CD4-positive, alpha-beta memory T cell (primary cell): ENCODE measurements around the gene MRNIP. TPM values are rescaled to one million over a fixed set of nuclear protein-coding genes. Genes with fewer than 3 reads are reported as not detected.
"Not testable (repeated sequence)": the region's sequence is repeated elsewhere in the genome, so short reads cannot be mapped to it uniquely, and the experiment has no call there.

Experiments
- CTCF ChIA-PET: fragments of 350-600 bp; sonication (Branson Sonifier 250); formaldehyde crosslinking; loops from one replicate; lab custom pipeline; 2021; ENCODE audit warnings: inconsistent platforms; ENCODE audit not compliant: partially characterized antibody; lab: Charles Lee
- POLR2A ChIA-PET: fragments of 350-600 bp; sonication (Branson Sonifier 250); formaldehyde crosslinking; loops from one replicate; lab custom pipeline; 2021; ENCODE audit not compliant: partially characterized antibody; lab: Charles Lee
- DNase-seq, 5 donors: peaks; one replicate each; pipeline versions ENCODE4 v3.0.0 to v3.0.0-alpha.2; 2020 to 2022; ENCODE audit warnings: mixed read lengths in 1 of 5
- H3K27ac ChIP-seq: one replicate; pipeline ENCODE4 v1.7.0; 2013; ENCODE audit warnings: low read depth, low read length
- H3K27me3 ChIP-seq: 2 replicates; pipeline ENCODE4 v1.7.0; 2013; ENCODE audit warnings: mild to moderate bottlenecking, low read length, moderate library complexity; ENCODE audit not compliant: insufficient read depth
- H3K36me3 ChIP-seq: 2 replicates; pipeline ENCODE4 v1.7.0; 2013; ENCODE audit warnings: mild to moderate bottlenecking, low read length, moderate library complexity; ENCODE audit not compliant: insufficient read depth
- H3K4me1 ChIP-seq: 2 replicates; pipeline ENCODE4 v1.7.0; 2013; ENCODE audit warnings: mild to moderate bottlenecking, low read length, moderate library complexity; ENCODE audit not compliant: insufficient read depth
- H3K4me3 ChIP-seq, 2 donors: one replicate each; pipeline ENCODE4 v1.7.0; 2013; ENCODE audit warnings: low read length in 2 of 2, mild to moderate bottlenecking in 1 of 2
- H3K9me3 ChIP-seq, 2 donors: one replicate each; pipeline ENCODE4 v1.7.0; 2013; ENCODE audit warnings: low read length in 2 of 2, control low read depth in 1 of 2; ENCODE audit not compliant: control insufficient read depth in 1 of 2
- H3K27ac Mint-ChIP-seq, 7 donors: one replicate each; pipeline ENCODE4 v1.8.0; 2020 to 2021; ENCODE audit warnings: mixed read lengths in 7 of 7, mild to moderate bottlenecking in 6 of 7, inconsistent platforms in 3 of 7, moderate library complexity in 3 of 7
- H3K27me3 Mint-ChIP-seq, 2 donors: one replicate each; pipeline ENCODE4 v1.8.0; 2020 to 2021; ENCODE audit warnings: mixed read lengths in 2 of 2
- H3K36me3 Mint-ChIP-seq, 2 donors: one replicate each; pipeline ENCODE4 v1.8.0; 2020 to 2021; ENCODE audit warnings: mixed read lengths in 2 of 2, inconsistent platforms in 1 of 2, mild to moderate bottlenecking in 1 of 2
- H3K4me1 Mint-ChIP-seq, 4 donors: one replicate each; pipeline ENCODE4 v1.8.0; 2020 to 2021; ENCODE audit warnings: mixed read lengths in 4 of 4, mild to moderate bottlenecking in 1 of 4
- H3K4me3 Mint-ChIP-seq, 8 donors: one replicate each; pipeline ENCODE4 v1.8.0; 2020 to 2021; ENCODE audit warnings: mixed read lengths in 8 of 8, mild to moderate bottlenecking in 7 of 8, moderate library complexity in 6 of 8, inconsistent platforms in 3 of 8
- H3K9me3 Mint-ChIP-seq, 8 donors: one replicate each; pipeline ENCODE4 v1.8.0; 2020 to 2021; ENCODE audit warnings: mixed read lengths in 8 of 8, mild to moderate bottlenecking in 5 of 8, inconsistent platforms in 3 of 8, moderate library complexity in 1 of 8
- intact Hi-C: fragments of 100-400 bp; cut with micrococcal nuclease; formaldehyde crosslinking; loops from one replicate; pipeline ENCODE4 v1.15.1; 2023
- polyA plus RNA-seq, 2 donors: library from polyadenylated mRNA; unstranded; fragments of 300-500 nt; fragmentation: Illumina TruSeq; gene quantifications; one replicate each; pipeline ENCODE4 v1.2.3, GENCODE V29; 2021
- total RNA-seq, 2 experiments: library from RNA; stranded (reverse); gene quantifications; one replicate each; pipeline ENCODE4 v1.2.3, GENCODE V29; 2021

The MRNIP gene
- total and polyA plus RNA-seq, 4 experiments from 2014 or later = 11.4 to 129 (median 70.9) TPM

DNA sequence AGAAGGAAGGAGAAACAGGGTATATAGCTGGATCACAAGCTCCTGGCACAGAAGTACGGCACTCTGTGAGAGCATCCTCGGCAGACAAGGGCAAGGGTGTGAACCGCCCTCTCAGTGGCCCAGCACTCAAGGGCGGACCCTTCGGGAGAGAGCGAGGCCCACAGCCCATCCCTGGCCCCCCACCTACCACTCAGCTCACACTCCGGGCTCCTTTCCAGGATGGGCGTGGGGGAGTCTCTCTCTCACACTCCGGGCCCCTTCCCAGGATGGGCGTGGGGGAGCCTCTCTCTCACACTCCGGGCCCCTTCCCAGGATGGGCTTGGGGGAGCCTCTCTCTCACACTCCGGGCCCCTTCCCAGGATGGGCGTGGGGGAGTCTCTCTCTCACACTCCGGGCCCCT, 12.9 kb upstream of the MRNIP start:
- H3K27ac ChIP-seq, H3K27me3 Mint-ChIP-seq, H3K4me1 Mint-ChIP-seq, POLR2A ChIA-PET, H3K9me3 Mint-ChIP-seq, H3K27ac Mint-ChIP-seq, H3K9me3 ChIP-seq, H3K4me1 ChIP-seq, intact Hi-C loops, DNase-seq, H3K27me3 ChIP-seq, H3K4me3 ChIP-seq: not testable (repeated sequence)
- H3K36me3 ChIP-seq = peaks cover 21% of the 10 kb centered on the region
- CTCF ChIA-PET = interaction anchor here (1.0 to 1.2 kb wide), 2 partner anchors 11 to 37 kb away, joined by 3 read pairs; no protein-coding TSS in a partner anchor
- peak overlapping the region in 1 of 8 donors; percentile 34 for H3K4me3 Mint-ChIP-seq
- H3K36me3 Mint-ChIP-seq = peaks cover 12 to 41% of the 10 kb centered on the region in 2 donors

DNA sequence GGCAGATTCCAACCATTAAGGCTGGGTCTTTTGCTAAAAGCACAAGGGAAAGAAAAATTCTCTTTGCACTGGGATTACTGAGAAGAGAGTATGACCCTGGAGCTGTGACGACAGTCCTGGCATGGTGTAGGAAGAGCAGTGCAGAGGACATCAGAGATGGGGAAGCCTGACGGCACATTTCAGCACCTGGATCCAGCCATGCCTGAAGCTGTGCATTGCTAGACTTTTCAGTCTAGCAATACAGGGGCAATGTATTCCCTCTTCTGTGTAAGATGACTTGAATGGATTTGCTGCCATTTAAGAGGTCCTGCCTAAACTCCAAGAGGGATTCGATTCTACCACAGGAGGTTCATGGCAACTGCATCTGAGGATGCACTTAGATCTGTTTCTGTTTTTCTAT, 12.3 kb upstream of the MRNIP start:
- peaks cover 8 to 36% of the 10 kb centered on the region in 2 donors for H3K36me3 Mint-ChIP-seq

DNA sequence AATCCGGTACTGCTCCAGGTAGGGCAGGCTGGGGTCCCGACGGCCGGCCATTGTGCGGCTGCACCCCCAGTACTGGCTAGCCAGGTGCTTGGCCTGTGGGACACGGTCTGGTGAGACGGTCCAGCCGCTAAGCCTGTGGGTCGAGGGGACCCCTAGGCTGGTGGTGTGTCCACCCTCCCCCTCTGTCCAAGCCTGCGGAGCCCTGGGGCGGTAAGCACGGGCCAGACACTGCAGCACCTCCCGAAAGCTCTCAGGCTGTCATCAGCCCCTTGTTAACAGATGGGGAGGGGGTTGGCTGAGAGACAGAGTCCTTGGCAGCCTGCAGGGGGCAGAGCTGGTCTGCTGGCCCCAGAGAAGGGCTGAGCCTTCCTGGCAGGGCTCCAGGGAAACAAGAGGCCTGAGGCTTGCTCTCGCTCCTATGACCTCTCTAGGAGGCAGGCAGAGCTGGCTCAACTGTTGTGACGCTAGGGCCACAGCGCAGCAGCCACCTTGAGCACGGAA, 11.8 kb upstream of the MRNIP start:
- intact Hi-C loops = no loop called here
- Mint-ChIP-seq H3K27me3 (no peaks in the 10 kb centered on the region), H3K27ac (peak overlapping the region in 1 of 7 donors; percentile 52), H3K36me3 (peaks cover 7 to 34% of the 10 kb centered on the region in 2 donors), H3K4me1 (no peaks in the 10 kb centered on the region), H3K9me3 (no peaks in the 10 kb centered on the region), H3K4me3 (no peak overlapping the region)
- H3K36me3 ChIP-seq = peaks cover 17% of the 10 kb centered on the region
- H3K4me3 ChIP-seq = no peak overlapping the region
- H3K9me3 ChIP-seq = no peaks in the 10 kb centered on the region
- DNase-seq = no peak
- H3K27me3 ChIP-seq = no peaks in the 10 kb centered on the region
- CTCF ChIA-PET = interaction anchor here (1.2 kb wide), 1 partner anchor 12 kb away, joined by 3 read pairs; no protein-coding TSS in a partner anchor
- H3K4me1 ChIP-seq = no peaks in the 10 kb centered on the region
- H3K27ac ChIP-seq = no peak overlapping the region
- POLR2A ChIA-PET = no interaction called here

More for the DNA sequence above, 12.3 kb upstream of the MRNIP start:
- Mint-ChIP-seq H3K4me1 (no peaks in the 10 kb centered on the region), H3K27me3 (no peaks in the 10 kb centered on the region), H3K27ac (peak overlapping the region in 2 of 7 donors; percentile 27 to 52), H3K9me3 (no peaks in the 10 kb centered on the region), H3K4me3 (no peak overlapping the region)
- ChIA-PET POLR2A (no interaction called here), CTCF (interaction anchor here (1.0 to 1.2 kb wide), 2 partner anchors 11 to 37 kb away, joined by 3 read pairs; no protein-coding TSS in a partner anchor)
- no peaks in the 10 kb centered on the region for H3K27me3 ChIP-seq
- H3K4me1 ChIP-seq = no peaks in the 10 kb centered on the region
- H3K36me3 ChIP-seq = peaks cover 17% of the 10 kb centered on the region
- intact Hi-C loops = no loop called here
- no peak overlapping the region for H3K27ac ChIP-seq
- H3K4me3 ChIP-seq = no peak overlapping the region
- no peaks in the 10 kb centered on the region for H3K9me3 ChIP-seq
- DNase-seq = no peak

DNA sequence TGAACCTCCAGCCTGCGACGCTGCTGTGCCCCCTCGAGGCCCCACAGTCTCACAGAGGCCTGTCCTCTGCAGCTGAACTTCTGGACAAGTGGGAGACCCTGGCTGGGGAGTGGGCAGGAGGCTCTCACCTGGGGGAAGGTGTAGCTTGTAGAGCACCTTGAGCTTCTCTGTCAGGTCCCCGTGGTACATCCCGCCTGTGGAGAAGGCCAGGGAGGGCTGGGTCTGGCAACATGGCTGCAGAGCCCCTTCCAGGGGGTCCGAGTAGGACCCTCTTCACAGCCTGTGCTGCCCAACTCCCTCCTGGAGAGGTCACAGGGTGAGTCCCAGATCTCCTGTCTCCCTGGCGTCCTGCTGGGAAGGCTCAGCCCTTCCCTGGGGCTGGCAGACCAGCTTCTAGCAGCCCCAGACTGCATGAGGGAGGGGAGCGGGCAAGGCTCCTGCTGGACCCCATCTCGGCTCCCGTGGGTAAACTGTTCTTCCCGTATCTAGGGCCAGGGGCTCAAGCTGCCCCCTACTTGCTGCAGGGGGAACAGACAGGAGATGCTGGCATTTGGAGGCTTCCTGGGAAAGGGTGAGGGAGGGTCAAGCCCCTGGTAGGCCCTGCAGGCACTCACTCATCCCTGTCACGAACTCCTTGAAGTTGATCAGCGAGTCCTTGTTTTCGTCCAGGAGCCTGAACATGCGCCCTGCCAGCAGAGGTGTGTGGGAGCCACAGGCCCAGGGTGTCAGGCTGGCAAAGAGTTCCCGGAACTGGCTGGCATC, 11.2 kb upstream of the MRNIP start:
- no peaks in the 10 kb centered on the region for H3K4me1 ChIP-seq
- no peak for DNase-seq
- H3K9me3 ChIP-seq = no peaks in the 10 kb centered on the region
- Mint-ChIP-seq H3K9me3 (no peaks in the 10 kb centered on the region), H3K27me3 (no peaks in the 10 kb centered on the region), H3K36me3 (peaks cover 4 to 32% of the 10 kb centered on the region in 2 donors), H3K4me1 (no peaks in the 10 kb centered on the region), H3K27ac (no peak overlapping the region), H3K4me3 (no peak overlapping the region)
- intact Hi-C loops = no loop called here
- ChIA-PET CTCF (interaction anchor here (0.9 kb wide), 1 partner anchor 44 kb away, joined by 3 read pairs; no protein-coding TSS in a partner anchor), POLR2A (no interaction called here)
- H3K4me3 ChIP-seq = no peak overlapping the region
- peaks cover 20% of the 10 kb centered on the region for H3K36me3 ChIP-seq
- no peak overlapping the region for H3K27ac ChIP-seq
- no peaks in the 10 kb centered on the region for H3K27me3 ChIP-seq

DNA sequence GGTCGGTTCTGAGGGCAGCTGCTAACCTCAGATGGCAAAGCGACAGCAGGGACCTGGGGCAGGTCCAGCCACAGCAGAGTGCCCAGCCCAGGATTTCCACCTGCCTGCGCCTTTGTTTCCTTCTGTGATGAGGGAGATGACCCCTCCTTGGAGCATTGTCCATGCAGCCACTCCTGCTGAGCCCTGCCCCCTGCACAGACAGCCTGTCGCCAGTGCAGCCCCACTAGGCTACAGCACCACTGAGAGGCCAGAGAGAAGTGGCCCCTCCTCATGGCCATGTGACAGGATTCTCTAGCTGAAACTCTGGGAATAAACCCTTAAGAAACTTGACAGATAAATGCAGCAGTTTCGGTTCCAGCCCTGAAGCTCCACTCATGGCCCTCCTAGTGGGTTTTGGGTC, 10.5 kb upstream of the MRNIP start:
- intact Hi-C loops = no loop called here
- Mint-ChIP-seq H3K27ac (no peak overlapping the region), H3K9me3 (no peaks in the 10 kb centered on the region), H3K4me3 (no peak overlapping the region), H3K36me3 (peaks cover 4 to 31% of the 10 kb centered on the region in 2 donors), H3K4me1 (no peaks in the 10 kb centered on the region), H3K27me3 (no peaks in the 10 kb centered on the region)
- Histone ChIP-seq H3K27me3 (no peaks in the 10 kb centered on the region), H3K4me1 (no peaks in the 10 kb centered on the region), H3K9me3 (no peaks in the 10 kb centered on the region), H3K4me3 (no peak overlapping the region), H3K27ac (no peak overlapping the region), H3K36me3 (peaks cover 23% of the 10 kb centered on the region)
- DNase-seq = no peak
- ChIA-PET CTCF (interaction anchor here (0.9 kb wide), 1 partner anchor 45 kb away, joined by 3 read pairs; no protein-coding TSS in a partner anchor), POLR2A (no interaction called here)

DNA sequence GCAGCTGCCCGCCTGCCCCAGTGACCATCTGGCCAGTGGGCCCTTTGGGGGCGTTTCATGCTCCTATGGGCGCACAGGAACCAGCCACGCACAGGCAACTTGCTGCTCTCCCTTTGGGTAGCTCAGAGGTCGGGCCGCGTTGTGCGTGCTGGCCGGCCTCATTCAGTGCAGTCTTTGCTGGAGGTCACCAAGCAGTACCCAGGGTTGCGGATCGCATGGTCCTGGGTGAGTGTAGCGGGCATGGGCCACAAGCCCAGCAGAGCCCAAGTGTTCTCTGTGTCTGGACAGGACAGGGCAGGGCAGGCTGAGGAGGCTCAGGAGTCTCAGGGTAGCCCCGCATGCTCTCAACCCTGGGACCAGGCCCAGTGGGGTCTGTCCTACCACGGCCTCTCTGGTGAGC, 9.9 kb upstream of the MRNIP start:
- intact Hi-C loops = no loop called here
- peaks cover 4 to 32% of the 10 kb centered on the region in 2 donors for H3K36me3 Mint-ChIP-seq
- Histone ChIP-seq H3K4me3 (no peak overlapping the region), H3K27me3 (no peaks in the 10 kb centered on the region), H3K36me3 (peaks cover 18% of the 10 kb centered on the region), H3K27ac (no peak overlapping the region), H3K9me3 (no peaks in the 10 kb centered on the region), H3K4me1 (no peaks in the 10 kb centered on the region)
- no peaks in the 10 kb centered on the region for H3K4me1 Mint-ChIP-seq
- H3K9me3 Mint-ChIP-seq = no peaks in the 10 kb centered on the region
- DNase-seq = no peak
- POLR2A ChIA-PET = no interaction called here
- CTCF ChIA-PET = interaction anchor here (0.7 kb wide), 1 partner anchor 11 kb away, joined by 4 read pairs; the partner anchor contains the start of gene MRNIP
- H3K4me3 Mint-ChIP-seq = no peak overlapping the region
- no peaks in the 10 kb centered on the region for H3K27me3 Mint-ChIP-seq
- no peak overlapping the region for H3K27ac Mint-ChIP-seq

DNA sequence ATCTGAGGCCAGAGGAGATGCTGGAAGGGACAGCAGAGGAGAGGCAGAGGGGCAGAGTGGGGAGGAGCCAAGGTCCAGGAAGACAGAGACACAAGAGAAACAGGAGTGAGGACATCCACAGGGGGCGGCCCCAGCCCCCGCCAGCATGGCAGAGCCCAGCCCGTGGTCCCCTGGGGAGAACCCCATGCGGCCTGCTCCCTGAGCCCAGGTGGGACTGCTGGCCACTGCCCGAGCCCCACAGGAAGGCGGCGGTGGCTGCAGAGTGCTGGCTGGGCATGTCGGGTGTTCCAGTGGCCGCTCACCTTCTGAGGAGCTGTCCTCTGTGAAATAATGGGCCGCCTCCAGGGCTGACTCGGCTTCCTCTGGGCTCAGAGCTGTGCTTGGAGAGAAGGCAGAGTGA, 8.9 kb upstream of the MRNIP start:
- Histone ChIP-seq H3K4me1 (no peaks in the 10 kb centered on the region), H3K27ac (no peak overlapping the region), H3K36me3 (peaks cover 13% of the 10 kb centered on the region), H3K4me3 (no peak overlapping the region), H3K9me3 (no peaks in the 10 kb centered on the region), H3K27me3 (no peaks in the 10 kb centered on the region)
- no peak overlapping the region for H3K4me3 Mint-ChIP-seq
- H3K36me3 Mint-ChIP-seq = peaks cover 4 to 31% of the 10 kb centered on the region in 2 donors
- no peak for DNase-seq
- intact Hi-C loops = no loop called here
- H3K4me1 Mint-ChIP-seq = no peaks in the 10 kb centered on the region
- no peaks in the 10 kb centered on the region for H3K9me3 Mint-ChIP-seq
- POLR2A ChIA-PET = no interaction called here
- CTCF ChIA-PET = no interaction called here
- peak overlapping the region in 2 of 7 donors; percentile 71 to 78 for H3K27ac Mint-ChIP-seq
- H3K27me3 Mint-ChIP-seq = no peaks in the 10 kb centered on the region
